H9 (cell line): ENCODE data around the gene ZNF784. TPM values are rescaled to one million over a fixed set of nuclear protein-coding genes. Genes with fewer than 3 reads are reported as not detected.
A peak's percentile ranks its signal among the peaks of the same experiment; 100 is the strongest.

Experiments
- DNase-seq: peaks from one replicate; pipeline ENCODE4 v3.0.0-alpha.2; 2017
- H2AFZ ChIP-seq: one replicate; pipeline ENCODE4 v1.6.1; 2013; ENCODE audit warnings: mild to moderate bottlenecking, low read length, control low read depth, moderate library complexity
- H2AK5ac ChIP-seq: 2 replicates; pipeline ENCODE4 v1.6.1; 2013; ENCODE audit warnings: low read length, control low read depth, mixed read lengths; ENCODE audit not compliant: insufficient read length
- H2BK120ac ChIP-seq: one replicate; pipeline ENCODE4 v1.6.1; 2013; ENCODE audit warnings: low read depth, mild to moderate bottlenecking, low read length, control low read depth, inconsistent platforms; ENCODE audit not compliant: poor library complexity, severe bottlenecking
- H2BK12ac ChIP-seq: 2 replicates; pipeline ENCODE4 v1.6.1; 2013; ENCODE audit warnings: low read length, control low read depth, mixed read lengths, low read depth; ENCODE audit not compliant: insufficient read length
- H2BK15ac ChIP-seq: 2 replicates; pipeline ENCODE4 v1.6.1; 2013; ENCODE audit warnings: low read depth, low read length, control low read depth
- H2BK20ac ChIP-seq: one replicate; pipeline ENCODE4 v1.6.1; 2013; ENCODE audit warnings: low read depth, mild to moderate bottlenecking, low read length, control low read depth, inconsistent platforms; ENCODE audit not compliant: poor library complexity, severe bottlenecking
- H2BK5ac ChIP-seq: 2 replicates; pipeline ENCODE4 v1.6.1; 2013; ENCODE audit warnings: low read length, control low read depth, mixed read lengths; ENCODE audit not compliant: insufficient read length
- H3K14ac ChIP-seq: 2 replicates; pipeline ENCODE4 v1.6.1; 2013; ENCODE audit warnings: low read length, control low read depth; ENCODE audit not compliant: insufficient read depth
- H3K18ac ChIP-seq: 2 replicates; pipeline ENCODE4 v1.6.1; 2013; ENCODE audit warnings: low read depth, mild to moderate bottlenecking, mixed read lengths, low read length, control low read depth; ENCODE audit not compliant: insufficient read length
- H3K23ac ChIP-seq: 2 replicates; pipeline ENCODE4 v1.6.1; 2013; ENCODE audit warnings: low read length, control low read depth, mixed read lengths, low read depth; ENCODE audit not compliant: insufficient read length
- H3K23me2 ChIP-seq: 2 replicates; pipeline ENCODE4 v1.6.1; 2013; ENCODE audit warnings: low read depth, mild to moderate bottlenecking, mixed read lengths, low read length, control low read depth; ENCODE audit not compliant: insufficient read length, poor library complexity, severe bottlenecking
- H3K27ac ChIP-seq: 2 replicates; pipeline ENCODE4 v1.5.1; 2013; ENCODE audit warnings: low read length, control low read depth, mixed read lengths, low read depth; ENCODE audit not compliant: insufficient read length
- H3K27me3 ChIP-seq: 2 replicates; pipeline ENCODE4 v1.6.1; 2013; ENCODE audit warnings: low read length, control low read depth, inconsistent platforms; ENCODE audit not compliant: insufficient read depth
- H3K4ac ChIP-seq: 2 replicates; pipeline ENCODE4 v1.6.1; 2013; ENCODE audit warnings: low read depth, mild to moderate bottlenecking, control low read depth, inconsistent platforms, low read length, moderate library complexity
- H3K4me1 ChIP-seq: 2 replicates; pipeline ENCODE4 v1.6.1; 2013; ENCODE audit warnings: low read length, control low read depth, inconsistent platforms; ENCODE audit not compliant: insufficient read depth
- H3K4me2 ChIP-seq: 2 replicates; pipeline ENCODE4 v1.6.1; 2013; ENCODE audit warnings: low read length, control low read depth, mixed read lengths; ENCODE audit not compliant: insufficient read length, insufficient read depth
- H3K56ac ChIP-seq: 2 replicates; pipeline ENCODE4 v1.6.1; 2013; ENCODE audit warnings: low read depth, mild to moderate bottlenecking, mixed read lengths, low read length, control low read depth; ENCODE audit not compliant: insufficient read length
- H3K79me1 ChIP-seq: 2 replicates; pipeline ENCODE4 v1.6.1; 2013; ENCODE audit warnings: low read depth, mild to moderate bottlenecking, moderate library complexity, low read length, control low read depth, inconsistent platforms; ENCODE audit not compliant: insufficient read depth, poor library complexity, severe bottlenecking
- H3K79me2 ChIP-seq: 2 replicates; pipeline ENCODE4 v1.6.1; 2013; ENCODE audit warnings: low read length, control low read depth, inconsistent platforms; ENCODE audit not compliant: insufficient read depth
- H3K9ac ChIP-seq: 2 replicates; pipeline ENCODE4 v1.6.1; 2013; ENCODE audit warnings: low read length, control low read depth, mixed read lengths; ENCODE audit not compliant: insufficient read length; ENCODE audit errors: extremely low read depth
- H3K9me3 ChIP-seq: one replicate; pipeline ENCODE4 v1.6.1; 2013; ENCODE audit warnings: low read depth, low read length, inconsistent platforms; ENCODE audit not compliant: control insufficient read depth
- H3T11ph ChIP-seq: one replicate; pipeline ENCODE4 v1.6.1; 2013; ENCODE audit warnings: mild to moderate bottlenecking, low read length, control low read depth, inconsistent platforms
- H4K20me1 ChIP-seq: one replicate; pipeline ENCODE4 v1.6.1; 2013; ENCODE audit not compliant: control insufficient read depth, insufficient read length, insufficient read depth
- H4K5ac ChIP-seq: 2 replicates; pipeline ENCODE4 v1.6.1; 2013; ENCODE audit warnings: low read depth, mild to moderate bottlenecking, mixed read lengths, low read length, control low read depth; ENCODE audit not compliant: insufficient read length
- H4K8ac ChIP-seq: replicated peaks from 2 replicates; pipeline ENCODE4 v1.6.1; 2013; ENCODE audit warnings: low read length, control low read depth, mixed read lengths, low read depth; ENCODE audit not compliant: insufficient read length
- H4K91ac ChIP-seq: 2 replicates; pipeline ENCODE4 v1.6.1; 2013; ENCODE audit warnings: low read depth, mild to moderate bottlenecking, moderate library complexity, mixed read lengths, low read length, control low read depth; ENCODE audit not compliant: insufficient read length
- H3K27ac Mint-ChIP-seq, 3 experiments: 2 replicates in 2 of 3; 3 replicates in 1 of 3; pipeline ENCODE4 v1.8.0; 2020 to 2021; ENCODE audit warnings: mixed read lengths in 3 of 3, mild to moderate bottlenecking in 1 of 3, moderate library complexity in 1 of 3
- H3K27me3 Mint-ChIP-seq: 2 replicates; pipeline ENCODE4 v1.8.0; 2021; ENCODE audit warnings: low read depth, mild to moderate bottlenecking, moderate library complexity, mixed read lengths
- H3K36me3 Mint-ChIP-seq, 3 experiments: 2 replicates in 2 of 3; 3 replicates in 1 of 3; pipeline ENCODE4 v1.8.0; 2020 to 2021; ENCODE audit warnings: low read depth in 3 of 3, mixed read lengths in 3 of 3; ENCODE audit not compliant: insufficient read depth in 1 of 3
- H3K4me1 Mint-ChIP-seq, 2 experiments: 2 replicates each; pipeline ENCODE4 v1.8.0; 2020; ENCODE audit warnings: mixed read lengths in 2 of 2
- H3K4me3 Mint-ChIP-seq, 2 experiments: 2 replicates in 1 of 2; 3 replicates in 1 of 2; pipeline ENCODE4 v1.8.0; 2020 to 2021; ENCODE audit warnings: mild to moderate bottlenecking in 2 of 2, mixed read lengths in 2 of 2, moderate library complexity in 1 of 2
- H3K9me3 Mint-ChIP-seq, 2 experiments: 2 replicates in 1 of 2; 3 replicates in 1 of 2; pipeline ENCODE4 v1.8.0; 2020; ENCODE audit warnings: mild to moderate bottlenecking in 2 of 2, mixed read lengths in 2 of 2, moderate library complexity in 1 of 2
- CTCF ChIP-seq: fragments of 200-600 bp; sonication (generic); conservative IDR thresholded peaks from 3 replicates; pipeline ENCODE4 v1.8.0; 2021; ENCODE audit warnings: antibody characterized with exemption, mild to moderate bottlenecking
- WGBS: extraction: QIAGEN DNeasy Blood & Tissue Kit; methylation state at CpG from one replicate; pipeline ENCODE4 v1.1.7; 2013; ENCODE audit warnings: missing lambda C conversion rate, low lambda C conversion rate, mixed read lengths; ENCODE audit not compliant: insufficient read length; ENCODE audit errors: extremely low coverage; 5-methylcytosine and 5-hydroxymethylcytosine counted together
- total RNA-seq: library from RNA; stranded (reverse); gene quantifications from 2 replicates; pipeline ENCODE4 v1.2.1, GENCODE V29; 2021

Gene ZNF784
- total RNA-seq, 1 experiment from 2014 or later, result 10.7 TPM

- H3K27ac Mint-ChIP-seq, result peak overlapping the region; percentile 87 to 96 (median 90); a peak in 5 of 7 replicates
- WGBS, result no CpG with 5 or more reads among the region's 40 CpGs
Observed at GRCh38 chr19:55586976-55587668, 37.2 kb downstream of the ZNF784 start.

More at GRCh38 chr19:55586976-55587668, 37.2 kb downstream of the ZNF784 start:
- Mint-ChIP-seq H3K4me1 (peaks cover 26 to 44% of the 10 kb centered on the region in 2 experiments), H3K27me3 (peaks cover 9% of the 10 kb centered on the region), H3K9me3 (no peaks in the 10 kb centered on the region; a peak in 1 of 5 replicates), H3K36me3 (peaks cover 0 to 3% (median 0%) of the 10 kb centered on the region in 3 experiments; a peak in 1 of 7 replicates), H3K4me3 (peak overlapping the region; percentile 68 to 89)
- no peaks in the 10 kb centered on the region for H3K79me1 ChIP-seq
- H2BK120ac ChIP-seq, result no peak overlapping the region
- H3K18ac ChIP-seq, result no peak overlapping the region
- no peaks in the 10 kb centered on the region; the same call in 1 of the 2 replicates for H3K4me1 ChIP-seq
- H3K23ac ChIP-seq, result no peak overlapping the region
- H3K23me2 ChIP-seq, result peaks cover 7% of the 10 kb centered on the region
- H3T11ph ChIP-seq, result no peak overlapping the region
- no peak overlapping the region for H3K9ac ChIP-seq
- no peak overlapping the region for H2BK15ac ChIP-seq
- no peak overlapping the region for H3K56ac ChIP-seq
- no peak overlapping the region for H4K5ac ChIP-seq
- no peak overlapping the region for H3K4ac ChIP-seq
- H2BK5ac ChIP-seq, result no peak overlapping the region
- H2BK20ac ChIP-seq, result no peak overlapping the region
- H4K20me1 ChIP-seq, result peaks cover 2% of the 10 kb centered on the region
- no peaks in the 10 kb centered on the region for H3K27me3 ChIP-seq
- H3K79me2 ChIP-seq, result no peaks in the 10 kb centered on the region
- H3K9me3 ChIP-seq, result no peaks in the 10 kb centered on the region
- DNase-seq, result peak; percentile 98
- no peak overlapping the region for H3K14ac ChIP-seq
- H2AK5ac ChIP-seq, result no peak overlapping the region
- no peak overlapping the region for H4K8ac ChIP-seq
- H3K4me2 ChIP-seq, result peak overlapping the region; percentile 72
- no peak for TF ChIP-seq CTCF
- no peak overlapping the region for H2BK12ac ChIP-seq
- no peak overlapping the region for H3K27ac ChIP-seq
- H4K91ac ChIP-seq, result no peak overlapping the region
- peak overlapping the region; percentile 71 for H2AFZ ChIP-seq
